WTC11 (cell line): ENCODE data around the gene CDKN2AIP.

Experiments used
- ATF6 ChIP-seq: sonication (generic); formaldehyde crosslinking; IDR thresholded peaks from 2 replicates; pipeline ENCODE4 v1.8.1; 2023; ENCODE audit warnings: mild to moderate bottlenecking, missing genetic modification reagents
- CBFB ChIP-seq: sonication (generic); formaldehyde crosslinking; IDR thresholded peaks from 2 replicates; pipeline ENCODE4 v1.8.1; 2022; ENCODE audit warnings: mild to moderate bottlenecking, low read depth, missing genetic modification reagents
- CREB1 ChIP-seq: sonication (generic); formaldehyde crosslinking; IDR thresholded peaks from 2 replicates; pipeline ENCODE4 v1.8.0; 2023; ENCODE audit warnings: mild to moderate bottlenecking, missing genetic modification reagents
- CTCF ChIP-seq: fragments of 200-600 bp; IDR thresholded peaks from 2 replicates; pipeline ENCODE4 v1.8.0; 2022; ENCODE audit warnings: antibody characterized with exemption
- ELF4 ChIP-seq: sonication (generic); formaldehyde crosslinking; IDR thresholded peaks from 2 replicates; pipeline ENCODE4 v1.8.1; 2022; ENCODE audit warnings: low read depth, mild to moderate bottlenecking, moderate library complexity, missing genetic modification reagents
- NR3C1 ChIP-seq: sonication (generic); formaldehyde crosslinking; conservative IDR thresholded peaks from 2 replicates; pipeline ENCODE4 v1.8.1; 2023; ENCODE audit warnings: low read depth, mild to moderate bottlenecking, missing genetic modification reagents
- RORB ChIP-seq: fragments of 250-450 bp; sonication (Bioruptor Pico); IDR thresholded peaks from 2 replicates; pipeline ENCODE4 v1.9.0; 2021; ENCODE audit warnings: mild to moderate bottlenecking
- TCF7 ChIP-seq: sonication (generic); formaldehyde crosslinking; IDR thresholded peaks from 2 replicates; pipeline ENCODE4 v1.8.0; 2022; ENCODE audit warnings: mild to moderate bottlenecking, low read depth, missing genetic modification reagents, moderate library complexity
- ZBTB21 ChIP-seq: sonication (generic); formaldehyde crosslinking; IDR thresholded peaks from 2 replicates; pipeline ENCODE4 v1.8.1; 2023; ENCODE audit warnings: mild to moderate bottlenecking, missing genetic modification reagents, borderline replicate concordance
- ZNF121 ChIP-seq: sonication (generic); formaldehyde crosslinking; IDR thresholded peaks from 2 replicates; pipeline ENCODE4 v1.8.0; 2023; ENCODE audit warnings: missing genetic modification reagents
- ZNF532 ChIP-seq: fragments of 250-450 bp; sonication (Bioruptor Pico); IDR thresholded peaks from 2 replicates; pipeline ENCODE4 v1.9.0; 2021; ENCODE audit warnings: mild to moderate bottlenecking, borderline replicate concordance
- TF ChIP-seq, protein P1 (sequence below): sonication (generic); formaldehyde crosslinking; IDR thresholded peaks from 2 replicates; pipeline ENCODE4 v1.8.1; 2022; ENCODE audit warnings: low read depth, missing genetic modification reagents, borderline replicate concordance

- TF ChIP-seq ELF4 (CRISPR knock-in tag) (no peak), ZBTB21 (CRISPR knock-in tag) (no peak), ATF6 (CRISPR knock-in tag) (no peak), ZNF121 (CRISPR knock-in tag) (no peak), CREB1 (CRISPR knock-in tag) (no peak), CBFB (CRISPR knock-in tag) (no peak), CTCF (no peak), TCF7 (CRISPR knock-in tag) (no peak), NR3C1 (CRISPR knock-in tag) (no peak), ZNF532 (CRISPR knock-in tag) (no peak), RORB (CRISPR knock-in tag) (no peak)
- TF ChIP-seq, protein P1, sequence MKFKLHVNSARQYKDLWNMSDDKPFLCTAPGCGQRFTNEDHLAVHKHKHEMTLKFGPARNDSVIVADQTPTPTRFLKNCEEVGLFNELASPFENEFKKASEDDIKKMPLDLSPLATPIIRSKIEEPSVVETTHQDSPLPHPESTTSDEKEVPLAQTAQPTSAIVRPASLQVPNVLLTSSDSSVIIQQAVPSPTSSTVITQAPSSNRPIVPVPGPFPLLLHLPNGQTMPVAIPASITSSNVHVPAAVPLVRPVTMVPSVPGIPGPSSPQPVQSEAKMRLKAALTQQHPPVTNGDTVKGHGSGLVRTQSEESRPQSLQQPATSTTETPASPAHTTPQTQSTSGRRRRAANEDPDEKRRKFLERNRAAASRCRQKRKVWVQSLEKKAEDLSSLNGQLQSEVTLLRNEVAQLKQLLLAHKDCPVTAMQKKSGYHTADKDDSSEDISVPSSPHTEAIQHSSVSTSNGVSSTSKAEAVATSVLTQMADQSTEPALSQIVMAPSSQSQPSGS, result no peak
Observed at GRCh38 chr4:183434264-183434663, 10.2 kb upstream of the CDKN2AIP start.
